A549 (cell line): ENCODE data around the gene LMAN2L. TPM values are rescaled to one million over a fixed set of nuclear protein-coding genes. Genes with fewer than 3 reads are reported as not detected.

Source experiments
- ATAC-seq, 2 experiments: fragments of 200-7000 bp in 1 of 2; fragments of >200 bp in 1 of 2; cut with Nextera tagmentation in 1 of 2; cut with Tn5 transposase in 1 of 2; 3 replicates each; pipeline versions ENCODE4 v1.8.0 to v1.9.1; 2018 to 2020; ENCODE audit warnings: mild to moderate bottlenecking in 1 of 2, moderate library complexity in 1 of 2
- CTCF ChIA-PET: fragments of 300-600 bp; sonication (Branson Sonifier 250); formaldehyde crosslinking; extraction: SDS; loops from one replicate; lab custom pipeline; 2021; ENCODE audit warnings: antibody characterized with exemption, inconsistent platforms; lab: Yijun Ruan, JAX
- POLR2A ChIA-PET: fragments of 350-600 bp; formaldehyde crosslinking; extraction: SDS; loops from one replicate; lab custom pipeline; 2021; ENCODE audit warnings: antibody characterized with exemption, inconsistent platforms; lab: Yijun Ruan, JAX
- DNase-seq, 2 experiments: peaks; one replicate each; pipeline versions ENCODE4 v3.0.0 to v3.0.0-alpha.2; 2011 to 2016; ENCODE audit warnings: low read depth in 1 of 2, low spot score in 1 of 2
- FAIRE-seq: peaks from 2 replicates; lab custom pipeline; 2011; peaks lifted over from hg19 to GRCh38; lab: Jason Lieb, UNC
- H3K27ac ChIP-seq, 2 experiments: fragments of >200 bp; sonication (Bioruptor Twin); formaldehyde crosslinking; 3 replicates each; pipeline ENCODE4 v1.5.1; 2016 to 2017
- H3K4me1 ChIP-seq: fragments of >200 bp; sonication (Bioruptor Twin); formaldehyde crosslinking; 3 replicates; pipeline ENCODE4 v1.6.1; 2016
- H3K4me2 ChIP-seq: fragments of >200 bp; sonication (Bioruptor Twin); formaldehyde crosslinking; 3 replicates; pipeline ENCODE4 v1.6.1; 2016
- H3K4me3 ChIP-seq: fragments of >200 bp; sonication (Bioruptor Twin); formaldehyde crosslinking; 3 replicates; pipeline ENCODE4 v1.5.1; 2016
- H3K9me3 ChIP-seq: fragments of >200 bp; sonication (Bioruptor Twin); formaldehyde crosslinking; 3 replicates; pipeline ENCODE4 v1.6.1; 2016
- ATOH8 ChIP-seq: fragments of 250-450 bp; sonication (Bioruptor Pico); IDR thresholded peaks from 2 replicates; pipeline ENCODE4 v1.5.0; 2020; ENCODE audit warnings: low read depth, mild to moderate bottlenecking, moderate library complexity
- CHD2 ChIP-seq: fragments of 150-350 bp; IDR thresholded peaks from 2 replicates; pipeline ENCODE4 v1.6.1; 2014; ENCODE audit warnings: low read length; ENCODE audit not compliant: partially characterized antibody
- EHF ChIP-seq: fragments of 250-450 bp; sonication (Bioruptor Pico); IDR thresholded peaks from 2 replicates; pipeline ENCODE4 v1.5.0; 2020; ENCODE audit warnings: mild to moderate bottlenecking
- ELK1 ChIP-seq: fragments of 150-350 bp; IDR thresholded peaks from 2 replicates; pipeline ENCODE4 v1.6.1; 2014; ENCODE audit warnings: low read depth, mild to moderate bottlenecking, low read length
- EP300 ChIP-seq, 2 experiments: fragments of >200 bp; sonication (Bioruptor Twin); formaldehyde crosslinking; IDR thresholded peaks; 2 replicates in 1 of 2; 3 replicates in 1 of 2; pipeline ENCODE4 v1.6.1; 2016 to 2017
- GATA3 ChIP-seq: IDR thresholded peaks from 2 replicates; pipeline ENCODE4 v1.6.1; 2012; ENCODE audit warnings: borderline replicate concordance
- HDAC2 ChIP-seq: fragments of 200-600 bp; sonication (generic); IDR thresholded peaks from 2 replicates; pipeline ENCODE4 v1.6.1; 2016
- HES2 ChIP-seq: fragments of >200 bp; sonication (Bioruptor Twin); formaldehyde crosslinking; IDR thresholded peaks from 2 replicates; pipeline ENCODE4 v1.6.1; 2016
- HOXA7 ChIP-seq: fragments of 250-450 bp; sonication (Bioruptor Pico); IDR thresholded peaks from 2 replicates; pipeline ENCODE4 v1.5.0; 2020; ENCODE audit warnings: mild to moderate bottlenecking, moderate library complexity
- JUNB ChIP-seq: fragments of >200 bp; sonication (Bioruptor Twin); formaldehyde crosslinking; IDR thresholded peaks from 2 replicates; pipeline ENCODE4 v1.6.1; 2016
- KDM5A ChIP-seq: fragments of 200-600 bp; sonication (generic); IDR thresholded peaks from 2 replicates; pipeline ENCODE4 v1.6.1; 2016; ENCODE audit warnings: antibody characterized with exemption, mild to moderate bottlenecking
- MYC ChIP-seq: IDR thresholded peaks from 2 replicates; pipeline ENCODE4 v1.6.1; 2012; ENCODE audit warnings: mild to moderate bottlenecking, inconsistent platforms, low read length, improper control_type of control experiment, borderline replicate concordance
- NFE2L2 ChIP-seq: fragments of 150-350 bp; conservative IDR thresholded peaks from 2 replicates; pipeline ENCODE4 v1.6.1; 2014; ENCODE audit warnings: low read length
- NR3C1 ChIP-seq: fragments of >200 bp; sonication (Bioruptor Twin); formaldehyde crosslinking; IDR thresholded peaks from 3 replicates; pipeline ENCODE4 v1.6.1; 2017
- POLR2A ChIP-seq: IDR thresholded peaks from 2 replicates; pipeline ENCODE4 v1.6.1; 2012; ENCODE audit warnings: mild to moderate bottlenecking, low read length
- RCOR1 ChIP-seq: fragments of 150-350 bp; IDR thresholded peaks from 2 replicates; pipeline ENCODE4 v1.6.1; 2014; ENCODE audit warnings: antibody characterized with exemption, low read length, low read depth
- RFX5 ChIP-seq: fragments of 450-650 bp; IDR thresholded peaks from 2 replicates; pipeline ENCODE4 v1.7.1; 2014; ENCODE audit warnings: antibody characterized with exemption, mild to moderate bottlenecking, moderate library complexity
- RNF2 ChIP-seq: fragments of 200-600 bp; sonication (generic); IDR thresholded peaks from 2 replicates; pipeline ENCODE4 v1.6.1; 2016; ENCODE audit warnings: low read depth, mild to moderate bottlenecking, antibody characterized with exemption, moderate library complexity, borderline replicate concordance
- TFCP2L1 ChIP-seq: fragments of 250-450 bp; sonication (Bioruptor Pico); IDR thresholded peaks from 2 replicates; pipeline ENCODE4 v1.5.0; 2021; ENCODE audit warnings: mild to moderate bottlenecking
- TP53 ChIP-seq: fragments of 250-450 bp; sonication (Bioruptor Pico); IDR thresholded peaks from 2 replicates; pipeline ENCODE4 v1.5.0; 2021; ENCODE audit warnings: mild to moderate bottlenecking, moderate library complexity
- USF2 ChIP-seq: fragments of 450-650 bp; IDR thresholded peaks from 2 replicates; pipeline ENCODE4 v1.6.1; 2014; ENCODE audit warnings: antibody characterized with exemption
- ZC3H11A ChIP-seq: fragments of 450-650 bp; IDR thresholded peaks from 2 replicates; pipeline ENCODE4 v1.6.1; 2014; ENCODE audit warnings: antibody characterized with exemption, mild to moderate bottlenecking
- ZNF302 ChIP-seq: fragments of 250-450 bp; sonication (Bioruptor Pico); IDR thresholded peaks from 2 replicates; pipeline ENCODE4 v1.9.0; 2021; ENCODE audit warnings: inconsistent platforms, mild to moderate bottlenecking, moderate library complexity
- ZSCAN20 ChIP-seq: fragments of 250-450 bp; sonication (Bioruptor Pico); IDR thresholded peaks from 2 replicates; pipeline ENCODE4 v1.8.0; 2022; ENCODE audit warnings: mild to moderate bottlenecking, moderate library complexity
- WGBS: methylation state at CpG from one replicate; pipeline ENCODE4 v1.1.6; 2017; ENCODE audit errors: missing lambda C conversion rate; 5-methylcytosine and 5-hydroxymethylcytosine counted together
- polyA plus RNA-seq, 4 experiments: library from polyadenylated mRNA; depleted of rRNA in 3 of 4; stranded (reverse); fragments of >200 nt; fragmentation: RNase III in 1 of 4; extraction: RNeasy Plus Mini Kit Qiagen cat#74134 plus additional on column Dnase treatment in 1 of 4; gene quantifications; 2 replicates in 3 of 4; 3 replicates in 1 of 4; pipeline ENCODE4 v1.2.3, GENCODE V29; 2011 to 2017

Gene LMAN2L
- polyA plus RNA-seq, 2 of the 4 experiments (the other 2 are of a cell fraction) = 24.3 to 28.0 TPM

- no peak for FAIRE-seq
These were observed 2.0 kb downstream of the LMAN2L start for GRCh38 chr2:96737831-96738230.

GRCh38 chr2:96737251-96737650 lies 2.6 kb downstream of the LMAN2L start:
- DNase-seq (no peak), ATAC-seq (no peak), FAIRE-seq (no peak)
- ChIA-PET CTCF (interaction anchor here (1.2 to 2.7 kb wide), 2 partner anchors 23 to 24 kb away, joined by 3 to 10 read pairs; partner anchors contain the start of gene CNNM4), POLR2A (no interaction called here)
- Histone ChIP-seq H3K4me2 (no peak overlapping the region), H3K9me3 (no peaks in the 10 kb centered on the region), H3K4me3 (no peak overlapping the region), H3K4me1 (peaks cover 13% of the 10 kb centered on the region; the same call in 2 of the 3 replicates), H3K27ac (no peak overlapping the region)
- WGBS = 50% methylated on average over 2 of the region's 2 CpGs
- TF ChIP-seq USF2 (no peak), ZNF302 (CRISPR knock-in tag) (no peak), RFX5 (no peak), POLR2A (no peak), ATOH8 (CRISPR knock-in tag) (no peak), EHF (CRISPR knock-in tag) (no peak), ZC3H11A (no peak), HDAC2 (no peak), ELK1 (no peak), RNF2 (no peak), NFE2L2 (no peak), HOXA7 (CRISPR knock-in tag) (no peak), TP53 (CRISPR knock-in tag) (no peak), JUNB (no peak)

More at GRCh38 chr2:96737831-96738230, 2.0 kb downstream of the LMAN2L start:
- Histone ChIP-seq H3K9me3 (no peaks in the 10 kb centered on the region), H3K27ac (no peak overlapping the region), H3K4me2 (peak overlapping the region; percentile 92), H3K4me1 (peaks cover 13% of the 10 kb centered on the region; the same call in 2 of the 3 replicates), H3K4me3 (no peak overlapping the region)
- TF ChIP-seq KDM5A (no peak), ZSCAN20 (CRISPR knock-in tag) (no peak), ELK1 (no peak)
- WGBS = 78% methylated on average over 2 of the region's 2 CpGs
- POLR2A ChIA-PET = no interaction called here
- DNase-seq = no peak
- CTCF ChIA-PET = interaction anchor here (0.6 to 2.7 kb wide), 4 partner anchors 23 to 213 kb away, joined by 3 to 10 read pairs (median 6); partner anchors contain the start of gene CNNM4
- no peak for ATAC-seq

GRCh38 chr2:96734880-96735583 lies 4.8 kb downstream of the LMAN2L start:
- DNase-seq = no peak
- CTCF ChIA-PET = interaction anchor here (0.5 to 1.4 kb wide), 6 partner anchors 10 to 65 kb away, joined by 3 to 4 read pairs (median 4); partner anchors contain the start of gene CNNM4
- H3K27ac ChIP-seq = no peak overlapping the region
- H3K4me1 ChIP-seq = peaks cover 13% of the 10 kb centered on the region; the same call in 2 of the 3 replicates
- no peak for FAIRE-seq
- WGBS = 85% methylated on average over 8 of the region's 8 CpGs
- no peaks in the 10 kb centered on the region for H3K9me3 ChIP-seq
- TF ChIP-seq TFCP2L1 (no peak), USF2 (no peak), CHD2 (no peak), HDAC2 (no peak), GATA3 (no peak), EHF (CRISPR knock-in tag) (no peak), MYC (no peak), HES2 (no peak), NR3C1 (no peak), EP300 (IDR thresholded peaks at IDR 0.05) (no peak), RCOR1 (no peak)
- no peak overlapping the region for H3K4me2 ChIP-seq
- H3K4me3 ChIP-seq = no peak overlapping the region
- POLR2A ChIA-PET = interaction anchor here (0.6 kb wide), 1 partner anchor 97 kb away, joined by 4 read pairs; no protein-coding TSS in a partner anchor
- no peak for ATAC-seq
